Activated CD8-positive, alpha-beta memory T cell treated with anti-CD3 and anti-CD28 coated beads for 48 hours (primary cell): Measurements from ENCODE around the gene LTB.

Experiments
- DNase-seq, 3 experiments: peaks; one replicate each; pipeline ENCODE4 v3.0.0-alpha.2; 2020; ENCODE audit warnings: low read depth in 2 of 3, low spot score in 2 of 3

LTB gene

GRCh38 chr6:31531771-31532643 lies 50.2 kb downstream of the LTB start:
- DNase-seq, result no peak

GRCh38 chr6:31531162-31531561 lies 51.1 kb downstream of the LTB start:
- no peak for DNase-seq

DNA sequence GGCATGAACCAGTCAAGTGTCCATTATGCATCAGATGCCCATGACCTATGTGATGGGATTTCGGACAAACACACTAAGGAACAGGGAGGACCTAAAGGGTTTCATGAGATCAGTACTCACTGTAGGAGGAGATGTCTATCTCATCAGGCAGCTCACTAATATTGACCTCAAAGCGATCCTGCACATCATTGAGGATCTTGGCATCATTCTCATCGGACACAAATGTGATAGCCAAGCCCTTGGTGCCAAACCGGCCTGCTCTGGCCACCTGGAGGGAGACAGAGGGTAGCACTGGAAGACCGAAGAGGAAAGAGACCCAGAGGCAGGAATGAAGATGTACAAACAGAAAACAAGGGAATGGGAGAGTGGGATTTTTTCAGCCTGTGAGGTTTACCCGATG lies 51.6 kb downstream of the LTB start:
- DNase-seq, result no peak
